Measurements from ENCODE around the gene ULBP1. TPM values are rescaled to one million over a fixed set of nuclear protein-coding genes. Genes with fewer than 3 reads are reported as not detected.
"Not testable (repeated sequence)": the region's sequence is repeated elsewhere in the genome, so short reads cannot be mapped to it uniquely, and the experiment has no call there.

ULBP1 gene
- total RNA-seq, 4 donors from 2014 or later: 0.32 to 0.38 TPM; not detected in 2

- no peak for TF ChIP-seq POLR2A (IDR thresholded peaks at IDR 0.05)
- no peak for TF ChIP-seq CTCF (IDR thresholded peaks at IDR 0.05)
- DNase-seq (ENCODE audit: low spot score in 2 of 2): peak in 1 of 2 donors; percentile 57
- no peak overlapping the region for H3K4me3 ChIP-seq (ENCODE audit: low read depth, poor library complexity, severe bottlenecking)
- intact Hi-C loops (cut with DNase I; ENCODE audit: low total_unique reads): no loop called here
- 10 to 25% methylated on average over 5 of the region's 5 CpGs for WGBS, 2 donors
Measured at GRCh38 chr6:149985481-149985937, 21.8 kb downstream of the ULBP1 start.

GRCh38 chr6:149987602-149988107, 23.9 kb downstream of the ULBP1 start:
- 38 to 68% methylated on average over 2 of the region's 2 CpGs for WGBS, 2 donors
- TF ChIP-seq POLR2A (IDR thresholded peaks at IDR 0.05) (no peak), CTCF (IDR thresholded peaks at IDR 0.05) (no peak)
- no peak for DNase-seq (ENCODE audit: low spot score in 2 of 2)
- intact Hi-C loops (cut with DNase I; ENCODE audit: low total_unique reads): no loop called here
- H3K4me3 ChIP-seq (ENCODE audit: low read depth, poor library complexity, severe bottlenecking): no peak overlapping the region

- no peak for TF ChIP-seq POLR2A (IDR thresholded peaks at IDR 0.05)
- TF ChIP-seq CTCF (IDR thresholded peaks at IDR 0.05): no peak
- 9 to 12% methylated on average over 17 of the region's 17 CpGs for WGBS, 2 donors
- DNase-seq (ENCODE audit: low spot score in 2 of 2): peak in 1 of 2 donors; percentile 17
- H3K4me3 ChIP-seq (ENCODE audit: low read depth, poor library complexity, severe bottlenecking): no peak overlapping the region
- intact Hi-C loops (cut with DNase I; ENCODE audit: low total_unique reads): no loop called here
Measured at GRCh38 chr6:149988550-149989346, 25.0 kb downstream of the ULBP1 start.

GRCh38 chr6:149990212-149990660, 26.5 kb downstream of the ULBP1 start:
- DNase-seq (ENCODE audit: low spot score in 2 of 2): peak in 1 of 2 donors; percentile 83
- H3K4me3 ChIP-seq (ENCODE audit: low read depth, poor library complexity, severe bottlenecking): no peak overlapping the region
- WGBS, 2 donors: 2 to 3% methylated on average over 26 to 29 of the region's 32 CpGs
- intact Hi-C loops (cut with DNase I; ENCODE audit: low total_unique reads): no loop called here
- no peak for TF ChIP-seq POLR2A (IDR thresholded peaks at IDR 0.05)
- no peak for TF ChIP-seq CTCF (IDR thresholded peaks at IDR 0.05)

- TF ChIP-seq CTCF (IDR thresholded peaks at IDR 0.05) (no peak), POLR2A (IDR thresholded peaks at IDR 0.05) (no peak)
- intact Hi-C loops (cut with DNase I; ENCODE audit: low total_unique reads): no loop called here
- 0 to 1% methylated on average over 45 to 49 of the region's 49 CpGs for WGBS, 2 donors
- H3K4me3 ChIP-seq (ENCODE audit: low read depth, poor library complexity, severe bottlenecking): no peak overlapping the region
- DNase-seq (ENCODE audit: low spot score in 2 of 2): peak in 1 of 2 donors; percentile 83
Measured at GRCh38 chr6:149990661-149991471, 27.1 kb downstream of the ULBP1 start.

GRCh38 chr6:149991472-149991795, 27.7 kb downstream of the ULBP1 start:
- H3K4me3 ChIP-seq (ENCODE audit: low read depth, poor library complexity, severe bottlenecking); intact Hi-C loops (cut with DNase I; ENCODE audit: low total_unique reads): not testable (repeated sequence)
- WGBS, 2 donors: 0 to 2% methylated on average over 4 to 7 of the region's 7 CpGs
- DNase-seq (ENCODE audit: low spot score in 2 of 2): peak in 1 of 2 donors; percentile 62
